Ovary (tissue), 9 donors: ENCODE measurements around the gene SMURF1. TPM values are rescaled to one million over a fixed set of nuclear protein-coding genes. Genes with fewer than 3 reads are reported as not detected.

Experiments
- DNase-seq, 5 donors: peaks; one replicate each; pipeline ENCODE4 v3.0.0-alpha.2; 2019 to 2020
- H3K27ac ChIP-seq, 2 donors: fragments of 200-600 bp; one replicate each; pipeline versions ENCODE4 v1.5.1 to v1.8.0; 2019 to 2022
- H3K27me3 ChIP-seq: fragments of 200-600 bp; one replicate; pipeline ENCODE4 v1.8.0; 2022
- H3K36me3 ChIP-seq: fragments of 200-600 bp; sonication (generic); one replicate; pipeline ENCODE4 v1.5.1; 2019
- H3K4me1 ChIP-seq: one replicate; pipeline ENCODE4 v1.8.1; 2013; ENCODE audit warnings: mild to moderate bottlenecking, moderate library complexity; ENCODE audit not compliant: insufficient read depth
- H3K4me3 ChIP-seq: fragments of 200-600 bp; sonication (generic); one replicate; pipeline ENCODE4 v1.5.1; 2017
- H3K9me3 ChIP-seq, 2 donors: fragments of 200-600 bp in 1 of 2; sonication (generic) in 1 of 2; one replicate each; pipeline versions ENCODE4 v1.5.1 to v1.8.1; 2013 to 2019; ENCODE audit warnings: mild to moderate bottlenecking in 1 of 2, moderate library complexity in 1 of 2
- CTCF ChIP-seq, 3 donors: fragments of 450-650 bp in 2 of 3; fragments of 200-600 bp in 1 of 3; IDR thresholded peaks; one replicate each; pipeline versions ENCODE4 v1.5.1 to v1.8.0; 2016 to 2022; ENCODE audit warnings: antibody characterized with exemption in 3 of 3, mild to moderate bottlenecking in 1 of 3
- EP300 ChIP-seq: sonication (generic); formaldehyde crosslinking; IDR thresholded peaks from one replicate; pipeline ENCODE4 v1.6.1; 2017; ENCODE audit warnings: antibody characterized with exemption
- POLR2A ChIP-seq: fragments of 450-650 bp; IDR thresholded peaks from one replicate; pipeline ENCODE4 v1.6.1; 2017; ENCODE audit warnings: antibody characterized with exemption, mild to moderate bottlenecking, moderate library complexity
- WGBS, 3 donors: extraction: QIAGEN DNeasy Blood & Tissue Kit in 1 of 3; methylation state at CpG; one replicate each; pipeline versions ENCODE4 v1.1.5 to v1.1.7; 2013 to 2017; 5-methylcytosine and 5-hydroxymethylcytosine counted together
- intact Hi-C, 4 donors: fragments of 100-400 bp; cut with DNase I; formaldehyde crosslinking; loops; one replicate each; pipeline versions ENCODE4 v1.11.0 to v1.15.1; 2022 to 2023
- polyA plus RNA-seq, 2 donors: library from polyadenylated mRNA; stranded (reverse); fragments of 200-250 nt in 1 of 2; fragments of 350-450 nt in 1 of 2; fragmentation: Illumina TruSeq in 1 of 2; extraction: RNeasy Lipid Tissue Mini Kit (QIAGEN cat#74804) in 1 of 2; gene quantifications; one replicate each; pipeline ENCODE4 v1.2.3, GENCODE V29; 2013 to 2014
- total RNA-seq, 7 donors: library from RNA; depleted of rRNA in 2 of 7; stranded (reverse); fragments of >200 nt in 2 of 7; fragmentation: NEBNext Ultra II Directional in 3 of 7; extraction: Animal tissue kit (Norgen Biotek cat#: 25700) in 3 of 7; gene quantifications; one replicate each; pipeline versions ENCODE4 v1.1.0 to v1.2.4, GENCODE V29; 2016 to 2023
- donor health status: DM: no; HTN: no; CAD: no; lungs with moderate emphysema.
- donor health status: DM: no; HTN: no; CAD: no.
- donor health status: Bipolar disorder and iron deficiency.
- donor health status: DM: yes; HTN: yes; CAD: no.
- donor health status: DM: no; HTN: no; CAD: no.
- donor health status: DM: yes; HTN: yes; CAD: no.

SMURF1 gene
- total and polyA plus RNA-seq, 9 donors = 15.1 to 40.3 (median 27.2) TPM

DNA sequence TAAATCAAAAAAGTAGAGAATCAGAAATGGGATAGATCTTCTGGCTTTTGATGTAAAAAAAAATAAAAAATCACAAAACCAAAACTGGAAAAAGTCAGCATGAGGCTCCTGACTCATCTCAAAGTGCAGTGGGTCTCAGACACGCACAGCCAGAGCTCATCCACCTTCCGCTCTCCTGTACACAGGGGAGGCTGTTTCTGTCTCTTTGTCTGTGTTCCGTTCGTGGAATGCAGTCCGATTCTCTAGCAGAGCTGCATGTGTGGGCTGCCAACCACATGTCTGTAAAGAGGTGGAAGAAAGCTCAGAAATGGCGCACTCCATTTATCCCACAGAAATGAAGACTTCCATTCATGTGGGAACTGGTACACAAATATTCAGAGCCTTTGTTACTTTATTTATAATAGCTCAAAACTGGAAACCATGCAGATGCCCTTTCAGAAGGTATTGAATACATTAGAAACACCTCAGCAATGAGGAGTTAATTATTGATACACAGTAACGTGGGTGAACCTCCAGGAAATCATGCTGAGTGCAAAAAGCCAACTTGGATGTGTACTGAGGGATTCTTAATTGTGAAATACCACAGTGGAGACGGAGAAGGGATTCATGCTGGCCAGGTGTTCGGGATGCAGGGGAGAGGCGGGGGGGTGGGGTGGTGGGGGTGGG is 142.3 kb downstream of the SMURF1 start:
- Histone ChIP-seq H3K4me3 (no peak overlapping the region), H3K4me1 (no peaks in the 10 kb centered on the region), H3K27ac (no peak overlapping the region), H3K36me3 (no peaks in the 10 kb centered on the region), H3K9me3 (no peaks in the 10 kb centered on the region), H3K27me3 (no peaks in the 10 kb centered on the region)
- intact Hi-C loops = no loop called here
- WGBS, 3 donors = 72 to 80% (median 76%) methylated on average over 10 of the region's 10 CpGs
- DNase-seq = no peak
- no peak for TF ChIP-seq POLR2A
- TF ChIP-seq EP300 = no peak
- no peak for TF ChIP-seq CTCF (IDR thresholded peaks at IDR 0.05)

- no peaks in the 10 kb centered on the region for H3K27me3 ChIP-seq
- no peak overlapping the region for H3K27ac ChIP-seq
- 83 to 87% (median 85%) methylated on average over 14 of the region's 14 CpGs for WGBS, 3 donors
- no peaks in the 10 kb centered on the region for H3K36me3 ChIP-seq
- intact Hi-C loops = no loop called here
- H3K4me1 ChIP-seq = no peaks in the 10 kb centered on the region
- no peak for DNase-seq
- TF ChIP-seq EP300 (no peak), CTCF (IDR thresholded peaks at IDR 0.05) (no peak), POLR2A (no peak)
- no peak overlapping the region for H3K4me3 ChIP-seq
- no peaks in the 10 kb centered on the region for H3K9me3 ChIP-seq
Measured at GRCh38 chr7:99000904-99001465, 142.9 kb downstream of the SMURF1 start.

DNA sequence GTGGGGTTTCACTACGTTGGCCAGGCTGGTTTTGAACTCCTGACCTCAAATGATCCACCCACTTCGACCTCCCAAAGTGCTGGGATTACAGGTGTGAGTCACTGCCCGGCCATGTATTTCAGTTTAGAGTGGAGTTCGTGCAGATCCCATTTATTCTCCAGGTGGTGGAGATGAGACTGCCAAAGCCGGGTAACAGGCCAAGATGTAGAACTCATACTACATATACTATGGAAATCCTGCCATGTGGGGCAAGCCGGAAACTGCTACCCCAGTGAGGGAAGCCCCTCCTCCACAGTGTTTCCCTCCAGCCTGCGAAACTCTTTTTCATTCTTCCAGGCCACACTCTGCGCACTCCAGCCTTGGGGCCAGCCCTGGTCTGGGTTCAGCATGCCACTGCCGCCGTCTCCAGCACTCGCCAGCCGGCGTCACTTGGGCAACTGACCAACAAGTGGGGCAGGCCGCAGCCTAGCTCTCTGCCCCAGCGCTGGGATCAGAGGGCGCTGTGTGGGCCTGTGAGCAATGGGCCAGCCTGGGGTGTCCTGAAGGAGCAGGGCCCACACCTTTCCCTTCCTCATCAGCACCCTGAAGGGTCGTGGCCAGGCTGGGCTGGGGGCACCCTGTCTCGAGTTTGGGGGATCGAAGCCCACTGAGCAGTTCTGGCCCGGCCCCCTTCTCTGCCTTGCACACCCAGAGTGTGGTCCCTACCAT is 143.6 kb downstream of the SMURF1 start:
- 87 to 92% (median 88%) methylated on average over 20 of the region's 20 CpGs for WGBS, 3 donors
- intact Hi-C loops = no loop called here
- no peaks in the 10 kb centered on the region for H3K4me1 ChIP-seq
- no peak overlapping the region for H3K4me3 ChIP-seq
- TF ChIP-seq CTCF (IDR thresholded peaks at IDR 0.05) (no peak), EP300 (no peak), POLR2A (no peak)
- no peaks in the 10 kb centered on the region for H3K36me3 ChIP-seq
- no peaks in the 10 kb centered on the region for H3K9me3 ChIP-seq
- no peaks in the 10 kb centered on the region for H3K27me3 ChIP-seq
- H3K27ac ChIP-seq = no peak overlapping the region
- no peak for DNase-seq

GRCh38 chr7:98998821-98999725 is 144.8 kb downstream of the SMURF1 start:
- Histone ChIP-seq H3K36me3 (no peaks in the 10 kb centered on the region), H3K9me3 (no peaks in the 10 kb centered on the region), H3K27me3 (no peaks in the 10 kb centered on the region), H3K27ac (no peak overlapping the region), H3K4me1 (no peaks in the 10 kb centered on the region), H3K4me3 (no peak overlapping the region)
- no peak for TF ChIP-seq EP300
- TF ChIP-seq CTCF (IDR thresholded peaks at IDR 0.05) = no peak
- TF ChIP-seq POLR2A = no peak
- no peak for DNase-seq
- intact Hi-C loops = no loop called here
- 75 to 85% (median 78%) methylated on average over 10 of the region's 10 CpGs for WGBS, 3 donors
